HG03097 (cell line): ENCODE results near the gene BMX.
A peak's percentile ranks its signal among the peaks of the same experiment; 100 is the strongest.

Experiments
- ATAC-seq: cut with Tn5 transposase; IDR thresholded peaks from one replicate; pipeline ENCODE4 v1.9.1; 2021; ENCODE audit not compliant: unreplicated experiment, low FRiP score

The BMX gene

GRCh38 chrX:15500497-15500966 lies at the start of gene BMX:
TSS of gene BMX (plus strand) at chrX:15500807. CDS start at chrX:15508354, 7,547 bp downstream.
- no peak for ATAC-seq

GRCh38 chrX:15451913-15452312 lies 48.7 kb upstream of the BMX start:
- ATAC-seq = no peak

GRCh38 chrX:15464704-15465103 lies 35.9 kb upstream of the BMX start:
- no peak for ATAC-seq

DNA sequence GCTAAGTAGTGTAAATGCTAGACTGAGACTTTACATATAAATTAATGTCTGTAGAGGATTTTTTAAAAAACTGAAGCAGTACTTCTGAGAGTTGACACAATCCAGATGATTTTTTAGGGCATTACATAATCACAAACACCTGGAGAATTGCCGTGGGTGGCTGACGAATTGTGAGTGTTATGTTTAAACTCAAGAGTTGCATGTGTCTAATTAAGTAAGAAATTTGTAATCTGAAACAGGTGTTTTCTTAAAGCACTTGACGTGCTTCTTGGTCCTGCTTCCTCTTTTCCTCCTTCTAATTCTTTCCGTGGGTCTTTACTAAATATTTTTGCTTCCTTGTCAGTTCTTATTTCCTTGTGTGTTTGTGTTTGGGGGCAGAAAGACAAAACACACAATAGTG lies 35.3 kb upstream of the BMX start:
- no peak for ATAC-seq

- no peak for ATAC-seq
These were observed 34.5 kb upstream of the BMX start for GRCh38 chrX:15465896-15466651.

GRCh38 chrX:15468036-15468435 lies 32.6 kb upstream of the BMX start:
- ATAC-seq = no peak

- no peak for ATAC-seq
These were observed 31.0 kb upstream of the BMX start for GRCh38 chrX:15469613-15470012.

DNA sequence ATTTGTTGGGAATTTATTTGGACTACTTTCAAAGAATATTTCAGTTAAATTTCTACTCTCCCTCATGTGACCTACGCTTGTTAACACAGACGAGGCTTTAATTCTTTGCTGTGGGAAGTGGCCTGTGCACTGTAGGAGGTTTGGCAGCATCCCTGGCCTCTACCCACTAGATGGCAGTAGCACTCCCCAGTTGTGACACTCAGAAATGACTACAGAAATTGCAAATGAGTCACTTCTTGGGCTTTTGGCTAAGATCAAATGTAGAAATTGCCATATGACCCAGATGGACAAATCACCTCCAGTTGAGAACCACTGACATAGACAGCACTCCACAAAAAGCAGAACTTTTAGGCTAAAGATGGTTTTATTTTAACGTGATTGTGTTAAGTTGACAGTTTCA lies 29.6 kb upstream of the BMX start:
- no peak for ATAC-seq

GRCh38 chrX:15472531-15472930 lies 28.1 kb upstream of the BMX start:
- no peak for ATAC-seq

DNA sequence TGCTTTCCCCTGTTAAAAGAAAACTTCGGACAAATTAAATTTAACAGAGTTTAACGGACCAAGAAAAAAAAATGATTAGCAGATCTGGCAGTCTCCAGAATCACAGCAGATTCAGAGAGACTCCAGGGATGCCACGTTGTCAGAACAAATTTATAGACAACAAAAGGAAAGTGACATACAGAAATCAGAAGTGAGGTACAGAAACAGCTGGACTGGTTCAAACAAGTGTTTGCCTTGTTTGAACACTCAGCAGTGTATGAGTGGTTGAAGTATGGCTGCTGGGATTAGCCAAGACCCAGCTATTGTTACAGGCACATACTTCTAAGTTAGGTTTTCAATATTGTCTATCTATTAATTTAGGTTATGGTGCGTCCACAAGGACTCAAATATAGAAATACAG lies 26.6 kb upstream of the BMX start:
- no peak for ATAC-seq

DNA sequence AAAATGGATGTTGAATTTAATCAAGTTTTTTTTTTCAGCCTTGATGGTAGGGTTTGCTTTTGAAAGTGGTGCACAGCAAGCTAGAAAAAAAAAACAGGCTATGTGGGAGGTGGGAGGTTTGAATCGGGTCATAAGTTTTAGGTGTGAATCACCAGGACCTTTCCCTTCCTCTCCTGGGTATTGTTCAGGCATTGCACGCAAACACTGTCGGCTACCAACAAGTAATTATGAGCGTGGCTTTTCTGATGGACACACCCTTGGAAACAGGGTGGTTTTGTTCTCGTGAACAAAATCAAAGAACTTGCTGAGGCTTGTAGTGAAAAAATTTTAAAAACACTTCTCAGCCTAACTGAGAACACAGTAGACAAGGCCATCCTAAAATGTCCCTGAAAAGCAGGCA lies 25.6 kb upstream of the BMX start:
- ATAC-seq = no peak

GRCh38 chrX:15475486-15475885 lies 25.1 kb upstream of the BMX start:
- no peak for ATAC-seq

DNA sequence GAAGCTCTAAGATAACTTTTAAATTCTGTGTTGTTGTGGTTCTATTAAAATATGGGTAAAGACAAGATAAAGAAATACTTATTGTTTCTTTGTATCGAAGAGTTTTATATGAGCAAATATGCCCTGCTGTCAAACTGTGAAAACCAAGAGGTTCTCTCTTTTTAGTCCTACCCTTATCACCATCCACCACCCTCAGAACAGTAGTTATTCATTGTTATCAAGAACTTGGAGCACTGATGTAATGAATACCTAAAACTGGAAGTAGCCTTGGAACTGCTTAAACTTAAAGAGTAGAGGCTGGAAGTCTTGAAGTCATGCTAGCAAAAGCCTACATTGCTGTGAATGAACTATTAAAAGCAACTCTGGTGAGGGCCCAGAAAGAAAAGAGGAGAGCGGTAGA lies 16.7 kb upstream of the BMX start:
- ATAC-seq = no peak

GRCh38 chrX:15492469-15492868 lies 8.1 kb upstream of the BMX start:
- no peak for ATAC-seq

DNA sequence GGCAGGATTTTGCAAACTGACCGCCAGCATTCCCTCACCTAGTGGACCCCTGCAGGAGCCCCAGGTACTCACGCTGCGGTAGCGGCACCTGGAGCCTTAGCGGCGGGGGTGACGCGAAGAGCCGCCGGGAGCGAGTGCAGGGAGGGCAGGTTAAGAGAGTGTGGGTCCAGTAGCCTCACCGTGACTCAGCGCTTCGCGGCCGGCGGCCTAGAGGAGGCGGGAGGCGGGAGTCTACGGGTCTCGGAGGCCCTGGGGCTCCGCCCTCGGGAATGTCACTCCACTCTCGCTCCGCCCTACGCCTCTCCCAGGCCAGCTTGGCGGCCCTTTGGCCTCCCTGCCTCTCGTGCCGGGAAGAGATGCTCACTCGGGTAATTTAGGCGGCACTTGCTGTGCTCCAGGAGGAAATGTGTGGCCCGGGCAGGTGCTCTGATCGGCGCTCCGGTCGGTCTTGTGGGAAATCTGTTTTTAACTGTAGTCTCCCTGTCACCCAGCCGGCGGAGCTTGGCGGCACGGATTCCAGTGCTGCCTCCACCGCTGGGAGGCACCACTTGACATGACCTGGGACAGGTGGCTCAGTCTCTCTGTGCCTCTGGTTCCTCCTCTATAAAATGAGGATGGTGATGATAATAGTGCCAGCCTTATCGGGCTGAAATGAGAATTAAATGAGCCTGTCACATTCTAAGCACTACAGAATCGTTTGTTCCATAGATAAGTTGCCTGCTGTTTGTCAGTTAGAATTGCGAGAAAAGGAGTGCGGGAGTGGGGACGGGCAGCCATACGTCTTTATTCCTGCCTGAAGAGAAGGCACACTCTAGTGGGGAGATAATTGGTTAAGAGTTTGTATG lies 7.3 kb upstream of the BMX start, which contains the start of gene PIR:
Gene PIR (minus strand): TSS at position 216 of the 845 bp plus-strand sequence. CDS start 2,076 bp downstream, outside the sequence.
- peak; percentile 97 for ATAC-seq

GRCh38 chrX:15495801-15496200 lies 4.8 kb upstream of the BMX start:
- no peak for ATAC-seq

- no peak for ATAC-seq
These were observed 3.8 kb upstream of the BMX start for GRCh38 chrX:15496824-15497223.

- ATAC-seq = no peak
These were observed 2.7 kb upstream of the BMX start for GRCh38 chrX:15497865-15498264.

- ATAC-seq = no peak
These were observed 1.9 kb upstream of the BMX start for GRCh38 chrX:15498741-15499140.

DNA sequence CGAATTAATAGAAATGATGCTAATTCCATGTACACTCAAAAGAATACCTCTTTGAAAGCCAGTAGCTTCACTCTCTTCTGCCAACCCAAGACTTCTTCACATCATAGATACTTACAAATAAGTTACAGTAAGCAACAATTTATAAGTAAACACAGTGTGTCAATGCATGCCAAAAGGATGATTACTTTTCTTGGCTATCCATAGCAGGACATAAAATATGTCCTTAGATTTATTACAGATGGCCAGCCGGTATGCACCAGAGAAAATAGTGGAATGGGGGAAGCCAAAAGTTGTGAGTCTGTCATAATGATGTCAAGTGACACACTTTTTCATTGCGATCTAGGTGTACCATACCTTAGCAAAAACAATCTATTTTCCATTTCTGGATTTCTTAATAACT lies 631 bp upstream of the BMX start:
- no peak for ATAC-seq

DNA sequence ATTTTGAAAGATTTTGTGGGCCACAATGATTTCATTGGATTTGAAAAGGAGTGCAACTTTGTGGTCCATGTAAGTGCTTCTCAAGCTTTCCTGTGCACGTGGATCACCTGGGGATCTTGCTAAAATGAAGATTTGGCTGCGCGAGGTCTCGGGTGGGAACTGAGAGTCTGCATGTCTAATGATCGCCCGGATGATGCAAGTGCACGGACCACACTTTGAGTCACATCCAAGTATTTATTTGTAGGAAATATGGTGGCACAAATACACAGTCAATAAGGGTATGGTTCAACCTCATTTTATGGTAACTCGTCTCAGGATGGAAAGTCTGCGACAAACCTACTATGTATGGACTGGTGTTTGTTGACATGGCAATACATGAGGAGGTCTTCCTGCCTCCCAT lies 899 bp downstream of the BMX start:
- no peak for ATAC-seq

DNA sequence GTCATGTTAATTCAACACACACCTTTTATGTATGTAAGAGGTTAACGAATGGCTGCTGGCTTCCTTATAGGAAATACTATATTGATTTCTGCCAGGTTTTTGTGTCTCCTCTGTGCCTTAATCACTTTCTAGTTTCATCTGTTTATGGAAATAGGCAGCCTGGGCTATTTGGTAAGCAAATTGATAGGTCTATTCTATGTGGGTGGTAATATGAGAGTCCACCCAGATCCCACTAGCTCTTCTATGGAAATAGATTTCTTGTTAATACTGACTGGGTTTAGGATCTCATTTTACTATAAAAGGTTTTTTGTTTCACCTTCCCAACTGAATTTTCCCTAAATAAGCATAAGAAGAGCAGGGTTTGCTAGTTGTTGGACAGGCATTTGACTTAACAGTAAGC lies 4.1 kb downstream of the BMX start:
- no peak for ATAC-seq
